ENCODE data around the gene PAM. TPM values are rescaled to one million over a fixed set of nuclear protein-coding genes. Genes with fewer than 3 reads are reported as not detected.

Gene PAM
- total and polyA plus RNA-seq, 2 donors (not counting 3 experiments of a cell fraction or from before 2014, with no cell fraction given): 118 to 176 TPM

DNA sequence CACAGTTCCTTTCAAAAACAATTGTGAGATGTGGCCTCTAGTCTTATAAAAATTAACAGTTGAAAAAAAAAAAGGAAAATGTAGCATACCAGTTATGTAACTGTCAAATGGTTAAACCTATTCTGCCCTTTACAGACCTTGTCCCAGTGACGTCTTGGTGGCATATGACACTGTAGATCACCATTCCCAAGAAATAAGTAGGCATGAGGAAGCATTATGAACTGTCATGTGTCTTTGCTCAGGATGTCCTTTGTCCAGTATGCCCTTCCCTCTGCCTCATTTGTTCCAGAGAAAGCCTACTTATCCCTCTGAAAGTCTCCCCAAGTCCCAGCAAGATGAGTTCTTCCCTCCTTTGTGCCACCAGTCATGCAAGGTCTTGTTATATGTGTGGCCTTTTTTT is 63.2 kb downstream of the PAM start:
- intact Hi-C loops (cut with micrococcal nuclease): no loop called here
- CTCF ChIA-PET: no interaction called here
- H3K4me3 ChIP-seq (replicated peaks in 1 of 3; ENCODE audit: insufficient read depth in 1 of 3, low read depth in 1 of 3, low read length in 3 of 3): no peak overlapping the region
- no peaks in the 10 kb centered on the region for H4K20me1 ChIP-seq (replicated peaks; ENCODE audit: control insufficient read depth, extremely low read depth, insufficient read depth, low read length)
- H2AFZ ChIP-seq (ENCODE audit: low read depth, low read length): no peak overlapping the region
- H3K9me1 ChIP-seq (replicated peaks; ENCODE audit: control insufficient read depth, extremely low read depth, insufficient read depth, low read length): no peaks in the 10 kb centered on the region
- POLR2A ChIA-PET: no interaction called here
- dilution Hi-C loops (cut with MboI; ENCODE audit: extremely low pct_ligation_motif_present, low sequenced_read_pairs): no loop called here
- H3K27me3 ChIP-seq (ENCODE audit: control insufficient read depth in 2 of 2, insufficient read depth in 2 of 2, low read length in 2 of 2): no peaks in the 10 kb centered on the region
- FAIRE-seq: no peak
- no peak overlapping the region for H3K27ac ChIP-seq (ENCODE audit: insufficient read depth, low read depth, low read length)
- H3K9ac ChIP-seq (replicated peaks; ENCODE audit: extremely low read depth, insufficient read depth, low read length): no peak overlapping the region
- peaks cover 13% of the 10 kb centered on the region for H3K4me1 ChIP-seq (ENCODE audit: control insufficient read depth, extremely low read depth, insufficient read depth, low read length)
- H3K9me3 ChIP-seq (replicated peaks; ENCODE audit: control insufficient read depth, insufficient read depth, low read length): no peaks in the 10 kb centered on the region
- no peaks in the 10 kb centered on the region for H3K79me2 ChIP-seq (ENCODE audit: control insufficient read depth, insufficient read depth, low read length)
- no peaks in the 10 kb centered on the region for H3K36me3 ChIP-seq (ENCODE audit: control insufficient read depth in 2 of 2, extremely low read depth in 1 of 2, insufficient read depth in 2 of 2, low read length in 2 of 2)
- TF ChIP-seq JUN (IDR thresholded peaks at IDR 0.05; ENCODE audit: borderline replicate concordance, insufficient read depth, insufficient read length, low read depth): no peak
- TF ChIP-seq, protein P1, sequence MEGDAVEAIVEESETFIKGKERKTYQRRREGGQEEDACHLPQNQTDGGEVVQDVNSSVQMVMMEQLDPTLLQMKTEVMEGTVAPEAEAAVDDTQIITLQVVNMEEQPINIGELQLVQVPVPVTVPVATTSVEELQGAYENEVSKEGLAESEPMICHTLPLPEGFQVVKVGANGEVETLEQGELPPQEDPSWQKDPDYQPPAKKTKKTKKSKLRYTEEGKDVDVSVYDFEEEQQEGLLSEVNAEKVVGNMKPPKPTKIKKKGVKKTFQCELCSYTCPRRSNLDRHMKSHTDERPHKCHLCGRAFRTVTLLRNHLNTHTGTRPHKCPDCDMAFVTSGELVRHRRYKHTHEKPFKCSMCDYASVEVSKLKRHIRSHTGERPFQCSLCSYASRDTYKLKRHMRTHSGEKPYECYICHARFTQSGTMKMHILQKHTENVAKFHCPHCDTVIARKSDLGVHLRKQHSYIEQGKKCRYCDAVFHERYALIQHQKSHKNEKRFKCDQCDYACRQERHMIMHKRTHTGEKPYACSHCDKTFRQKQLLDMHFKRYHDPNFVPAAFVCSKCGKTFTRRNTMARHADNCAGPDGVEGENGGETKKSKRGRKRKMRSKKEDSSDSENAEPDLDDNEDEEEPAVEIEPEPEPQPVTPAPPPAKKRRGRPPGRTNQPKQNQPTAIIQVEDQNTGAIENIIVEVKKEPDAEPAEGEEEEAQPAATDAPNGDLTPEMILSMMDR (IDR thresholded peaks at IDR 0.05; ENCODE audit: extremely low read depth in 1 of 2, insufficient read depth in 1 of 2, low read depth in 1 of 2, low read length in 2 of 2): no peak
- no peak for TF ChIP-seq EZH2 (IDR thresholded peaks at IDR 0.05; ENCODE audit: borderline replicate concordance, low read depth, low read length, severe bottlenecking)
- TF ChIP-seq MYC (IDR thresholded peaks at IDR 0.05; ENCODE audit: low read depth, low read length): no peak
- TF ChIP-seq FOS (IDR thresholded peaks at IDR 0.05; ENCODE audit: borderline replicate concordance, insufficient read depth, low read length): no peak
- TF ChIP-seq POLR2AphosphoS5 (IDR thresholded peaks at IDR 0.05; ENCODE audit: insufficient read depth, low read depth, low read length): no peak
- TF ChIP-seq, protein P2, sequence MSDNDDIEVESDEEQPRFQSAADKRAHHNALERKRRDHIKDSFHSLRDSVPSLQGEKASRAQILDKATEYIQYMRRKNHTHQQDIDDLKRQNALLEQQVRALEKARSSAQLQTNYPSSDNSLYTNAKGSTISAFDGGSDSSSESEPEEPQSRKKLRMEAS (IDR thresholded peaks at IDR 0.05; ENCODE audit: insufficient read depth, insufficient read length): no peak
- no peak for TF ChIP-seq POLR2A (IDR thresholded peaks at IDR 0.05; ENCODE audit: low read depth, low read length)
- TF ChIP-seq GATA2 (IDR thresholded peaks at IDR 0.05; ENCODE audit: insufficient read depth, insufficient read length, low read depth, low read length): no peak
- no peak for DNase-seq (ENCODE audit: low read depth, low spot score)
- H3K4me2 ChIP-seq (ENCODE audit: insufficient read depth, low read length): no peak overlapping the region
- no TSS peak for BruUV-seq (replicated peaks)
